HL-60 (cell line): ENCODE data around the gene GAB2.

Experiments used
- DNase-seq, 2 experiments: peaks; one replicate each; pipeline ENCODE4 v3.0.0-alpha.2; 2010 to 2020; ENCODE audit warnings: low read depth in 1 of 2, low spot score in 1 of 2
- H3K27ac ChIP-seq: fragments of 250-450 bp; sonication (Bioruptor Pico); replicated peaks from 2 replicates; pipeline ENCODE4 v1.5.1; 2020; ENCODE audit warnings: mild to moderate bottlenecking, moderate library complexity
- H3K27me3 ChIP-seq: fragments of 250-450 bp; sonication (Bioruptor Pico); 2 replicates; pipeline ENCODE4 v1.5.1; 2021; ENCODE audit warnings: mild to moderate bottlenecking, moderate library complexity; ENCODE audit not compliant: insufficient read depth, poor library complexity, severe bottlenecking
- H3K4me3 ChIP-seq: replicated peaks from 2 replicates; pipeline ENCODE4 v1.5.1; 2011; ENCODE audit warnings: mild to moderate bottlenecking, control low read depth, low read length; ENCODE audit not compliant: insufficient read depth
- GABPA ChIP-seq: IDR thresholded peaks from 2 replicates; pipeline ENCODE4 v1.6.1; 2012; ENCODE audit warnings: low read depth
- POLR2AphosphoS5 ChIP-seq: IDR thresholded peaks from 2 replicates; pipeline ENCODE4 v1.6.1; 2012; ENCODE audit warnings: low read depth
- SPI1 ChIP-seq: IDR thresholded peaks from 2 replicates; pipeline ENCODE4 v1.6.1; 2012; ENCODE audit warnings: low read depth, mild to moderate bottlenecking, borderline replicate concordance
- TF ChIP-seq, protein P1 (sequence below): IDR thresholded peaks from 2 replicates; pipeline ENCODE4 v1.6.1; 2012; ENCODE audit warnings: low read depth; ENCODE audit not compliant: insufficient replicate concordance
- TF ChIP-seq, protein P2 (sequence below): IDR thresholded peaks from one replicate; pipeline ENCODE4 v1.5.1; 2011; ENCODE audit warnings: low read length, control low read depth, inconsistent platforms; ENCODE audit not compliant: insufficient read depth

The GAB2 gene

DNA sequence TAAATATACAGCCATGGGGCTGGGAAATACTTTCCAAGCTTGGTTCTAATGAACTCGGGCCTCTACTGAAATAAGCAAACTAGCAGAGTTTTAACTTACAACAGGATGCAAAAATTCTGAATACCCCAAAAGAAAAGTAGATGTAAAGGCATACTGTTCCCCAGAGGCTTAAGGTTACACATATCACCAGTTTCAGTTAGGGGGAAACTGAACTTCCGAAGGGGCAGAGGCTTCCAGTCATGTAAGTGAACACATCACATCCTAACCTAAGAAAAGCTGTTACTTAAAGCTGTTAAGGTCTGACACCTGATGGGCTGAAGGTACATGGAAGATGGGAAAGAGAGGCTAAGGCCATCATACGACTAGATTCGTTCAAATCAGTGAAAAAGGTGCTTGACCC is 2.3 kb downstream of the GAB2 start:
- Histone ChIP-seq H3K4me3 (no peak overlapping the region), H3K27me3 (no peaks in the 10 kb centered on the region), H3K27ac (no peak overlapping the region)
- TF ChIP-seq GABPA (no peak), POLR2AphosphoS5 (no peak), SPI1 (no peak)
- TF ChIP-seq, protein P1, sequence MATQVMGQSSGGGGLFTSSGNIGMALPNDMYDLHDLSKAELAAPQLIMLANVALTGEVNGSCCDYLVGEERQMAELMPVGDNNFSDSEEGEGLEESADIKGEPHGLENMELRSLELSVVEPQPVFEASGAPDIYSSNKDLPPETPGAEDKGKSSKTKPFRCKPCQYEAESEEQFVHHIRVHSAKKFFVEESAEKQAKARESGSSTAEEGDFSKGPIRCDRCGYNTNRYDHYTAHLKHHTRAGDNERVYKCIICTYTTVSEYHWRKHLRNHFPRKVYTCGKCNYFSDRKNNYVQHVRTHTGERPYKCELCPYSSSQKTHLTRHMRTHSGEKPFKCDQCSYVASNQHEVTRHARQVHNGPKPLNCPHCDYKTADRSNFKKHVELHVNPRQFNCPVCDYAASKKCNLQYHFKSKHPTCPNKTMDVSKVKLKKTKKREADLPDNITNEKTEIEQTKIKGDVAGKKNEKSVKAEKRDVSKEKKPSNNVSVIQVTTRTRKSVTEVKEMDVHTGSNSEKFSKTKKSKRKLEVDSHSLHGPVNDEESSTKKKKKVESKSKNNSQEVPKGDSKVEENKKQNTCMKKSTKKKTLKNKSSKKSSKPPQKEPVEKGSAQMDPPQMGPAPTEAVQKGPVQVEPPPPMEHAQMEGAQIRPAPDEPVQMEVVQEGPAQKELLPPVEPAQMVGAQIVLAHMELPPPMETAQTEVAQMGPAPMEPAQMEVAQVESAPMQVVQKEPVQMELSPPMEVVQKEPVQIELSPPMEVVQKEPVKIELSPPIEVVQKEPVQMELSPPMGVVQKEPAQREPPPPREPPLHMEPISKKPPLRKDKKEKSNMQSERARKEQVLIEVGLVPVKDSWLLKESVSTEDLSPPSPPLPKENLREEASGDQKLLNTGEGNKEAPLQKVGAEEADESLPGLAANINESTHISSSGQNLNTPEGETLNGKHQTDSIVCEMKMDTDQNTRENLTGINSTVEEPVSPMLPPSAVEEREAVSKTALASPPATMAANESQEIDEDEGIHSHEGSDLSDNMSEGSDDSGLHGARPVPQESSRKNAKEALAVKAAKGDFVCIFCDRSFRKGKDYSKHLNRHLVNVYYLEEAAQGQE = no peak
- TF ChIP-seq, protein P2, sequence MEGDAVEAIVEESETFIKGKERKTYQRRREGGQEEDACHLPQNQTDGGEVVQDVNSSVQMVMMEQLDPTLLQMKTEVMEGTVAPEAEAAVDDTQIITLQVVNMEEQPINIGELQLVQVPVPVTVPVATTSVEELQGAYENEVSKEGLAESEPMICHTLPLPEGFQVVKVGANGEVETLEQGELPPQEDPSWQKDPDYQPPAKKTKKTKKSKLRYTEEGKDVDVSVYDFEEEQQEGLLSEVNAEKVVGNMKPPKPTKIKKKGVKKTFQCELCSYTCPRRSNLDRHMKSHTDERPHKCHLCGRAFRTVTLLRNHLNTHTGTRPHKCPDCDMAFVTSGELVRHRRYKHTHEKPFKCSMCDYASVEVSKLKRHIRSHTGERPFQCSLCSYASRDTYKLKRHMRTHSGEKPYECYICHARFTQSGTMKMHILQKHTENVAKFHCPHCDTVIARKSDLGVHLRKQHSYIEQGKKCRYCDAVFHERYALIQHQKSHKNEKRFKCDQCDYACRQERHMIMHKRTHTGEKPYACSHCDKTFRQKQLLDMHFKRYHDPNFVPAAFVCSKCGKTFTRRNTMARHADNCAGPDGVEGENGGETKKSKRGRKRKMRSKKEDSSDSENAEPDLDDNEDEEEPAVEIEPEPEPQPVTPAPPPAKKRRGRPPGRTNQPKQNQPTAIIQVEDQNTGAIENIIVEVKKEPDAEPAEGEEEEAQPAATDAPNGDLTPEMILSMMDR = no peak
- DNase-seq = no peak

DNA sequence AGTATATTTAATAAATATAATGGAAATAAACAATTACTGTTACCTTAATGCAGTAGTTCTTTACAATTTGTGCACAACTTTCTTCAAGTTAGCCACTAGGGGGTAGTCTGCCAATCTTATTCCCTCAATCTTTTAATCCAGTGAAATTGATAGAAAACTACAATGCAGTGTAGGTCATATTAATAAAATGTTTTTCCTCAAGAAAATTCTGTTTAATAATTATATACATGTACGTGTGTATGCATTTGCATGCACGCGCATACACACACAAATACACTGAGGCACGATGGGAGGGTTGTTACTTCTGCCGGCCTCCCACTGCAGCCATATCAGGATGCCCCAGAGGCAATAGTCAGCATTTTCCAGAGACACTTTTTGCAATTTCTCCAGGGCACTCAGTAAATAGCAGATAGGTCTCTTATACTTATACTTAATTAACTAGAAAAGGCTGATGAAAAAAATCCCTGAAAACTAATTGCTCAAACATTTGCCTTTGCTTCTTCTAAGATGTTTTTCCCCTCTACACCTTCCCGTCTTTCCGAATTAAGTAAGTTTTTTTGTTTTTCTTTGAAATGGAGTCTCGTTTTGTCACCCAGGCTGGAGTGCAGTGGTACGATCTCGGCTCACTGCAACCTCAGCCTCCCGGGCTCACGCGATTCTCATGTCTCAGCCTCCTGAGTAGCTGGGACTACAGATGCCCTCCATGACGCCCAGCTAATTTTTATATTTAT is 3.1 kb downstream of the GAB2 start:
- no peaks in the 10 kb centered on the region for H3K27me3 ChIP-seq
- TF ChIP-seq, protein P2 = peak; percentile 6
- no peak for TF ChIP-seq POLR2AphosphoS5
- DNase-seq = no peak
- H3K27ac ChIP-seq = no peak overlapping the region
- no peak overlapping the region for H3K4me3 ChIP-seq

DNA sequence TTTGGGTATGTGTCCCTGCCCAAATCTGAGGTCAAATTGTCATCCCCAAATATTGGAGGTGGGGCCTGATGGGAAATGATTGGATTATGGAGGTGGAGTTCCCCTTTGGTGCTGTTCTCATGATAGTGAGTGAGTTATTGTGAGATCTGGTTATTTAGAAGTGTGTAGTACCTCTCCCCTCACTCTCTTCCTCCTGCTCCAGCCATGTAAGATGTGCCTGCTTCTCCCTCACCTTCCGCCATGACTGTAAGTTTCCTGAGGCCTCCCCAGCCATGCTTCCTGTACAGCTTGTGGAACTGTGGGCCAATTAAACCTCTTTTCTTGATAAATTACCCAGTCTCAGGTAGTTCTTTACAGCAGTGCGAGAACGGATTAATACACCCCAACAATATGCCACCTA is 9.0 kb downstream of the GAB2 start:
- TF ChIP-seq GABPA (no peak), POLR2AphosphoS5 (no peak), SPI1 (no peak)
- TF ChIP-seq, protein P1 = no peak
- TF ChIP-seq, protein P2 = no peak
- no peaks in the 10 kb centered on the region for H3K27me3 ChIP-seq
- no peak for DNase-seq
- no peak overlapping the region for H3K4me3 ChIP-seq
- no peak overlapping the region for H3K27ac ChIP-seq

DNA sequence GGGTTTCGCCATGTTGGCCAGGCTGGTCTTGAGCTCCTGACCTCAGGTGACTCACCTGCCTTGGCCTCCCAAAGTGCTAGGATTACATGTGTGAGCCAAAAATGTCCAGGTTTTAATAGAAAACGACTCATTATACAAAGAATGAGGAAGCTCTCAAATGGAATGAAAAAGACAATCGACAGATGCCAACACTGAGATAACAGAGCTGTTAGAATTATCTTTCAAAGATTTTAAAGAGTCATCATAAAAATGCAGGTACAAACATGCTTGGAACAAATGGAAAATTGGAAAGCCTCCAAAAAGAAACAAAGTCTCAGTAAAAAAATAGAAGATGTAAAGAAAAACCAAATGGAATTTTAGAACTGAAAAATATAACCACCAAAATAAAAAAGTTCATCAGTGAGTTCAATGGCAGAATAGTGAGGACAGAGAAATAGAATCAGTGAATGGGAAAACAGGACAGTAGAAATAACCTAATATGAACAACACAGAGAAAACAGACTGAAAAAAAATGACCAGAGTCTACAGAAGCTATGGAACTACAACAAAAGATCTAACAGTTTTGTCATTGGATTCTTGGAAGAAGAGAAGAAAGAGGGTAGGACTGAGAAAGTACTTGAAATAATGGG is 10.9 kb downstream of the GAB2 start:
- no peak for DNase-seq
- Histone ChIP-seq H3K27me3 (no peaks in the 10 kb centered on the region), H3K27ac (no peak overlapping the region), H3K4me3 (no peak overlapping the region)
- no peak for TF ChIP-seq GABPA
- no peak for TF ChIP-seq POLR2AphosphoS5
- TF ChIP-seq, protein P2 = no peak
- TF ChIP-seq, protein P1 = no peak
- no peak for TF ChIP-seq SPI1
